ENCODE measurements around the gene ZGRF1.
"Not testable (repeated sequence)": the region's sequence is repeated elsewhere in the genome, so short reads cannot be mapped to it uniquely, and the experiment has no call there.

ZGRF1 gene

DNA sequence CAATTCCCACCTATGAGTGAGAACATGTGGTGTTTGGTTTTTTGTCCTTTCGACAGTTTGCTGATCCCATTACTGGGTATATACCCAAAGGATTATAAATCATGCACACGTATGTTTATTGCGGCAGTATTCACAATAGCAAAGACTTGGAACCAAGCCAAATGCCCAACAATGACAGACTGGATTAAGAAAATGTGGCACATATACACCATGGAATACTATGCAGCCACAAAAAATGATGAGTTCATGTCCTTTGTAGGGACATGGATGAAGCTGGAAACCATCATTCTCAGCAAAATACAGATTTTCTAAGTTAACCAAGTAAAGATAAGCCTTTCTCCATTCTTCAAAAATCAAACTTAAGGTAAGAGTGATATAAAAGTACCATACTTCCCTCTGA is 82.4 kb downstream of the ZGRF1 start:
- not testable (repeated sequence) for DNase-seq

DNA sequence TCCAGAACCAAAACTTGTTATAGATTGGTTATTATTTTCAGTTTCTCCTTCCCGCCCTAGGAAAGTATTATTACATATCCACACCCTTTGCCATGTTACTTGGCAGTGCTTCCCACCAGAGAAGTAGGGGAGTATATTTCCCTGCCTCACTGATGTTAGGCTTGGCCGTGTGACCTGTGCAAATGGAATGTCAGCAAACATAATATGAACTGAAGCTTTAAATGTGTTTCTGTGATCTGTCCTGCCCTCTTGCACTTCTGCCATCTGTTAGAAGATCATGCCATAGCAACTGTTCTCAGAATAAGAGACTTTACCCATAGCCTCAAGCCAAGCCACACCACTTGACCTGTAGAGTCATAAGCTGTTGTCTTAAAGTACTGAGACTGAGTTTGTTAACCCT is 84.0 kb downstream of the ZGRF1 start:
- no peak for DNase-seq

DNA sequence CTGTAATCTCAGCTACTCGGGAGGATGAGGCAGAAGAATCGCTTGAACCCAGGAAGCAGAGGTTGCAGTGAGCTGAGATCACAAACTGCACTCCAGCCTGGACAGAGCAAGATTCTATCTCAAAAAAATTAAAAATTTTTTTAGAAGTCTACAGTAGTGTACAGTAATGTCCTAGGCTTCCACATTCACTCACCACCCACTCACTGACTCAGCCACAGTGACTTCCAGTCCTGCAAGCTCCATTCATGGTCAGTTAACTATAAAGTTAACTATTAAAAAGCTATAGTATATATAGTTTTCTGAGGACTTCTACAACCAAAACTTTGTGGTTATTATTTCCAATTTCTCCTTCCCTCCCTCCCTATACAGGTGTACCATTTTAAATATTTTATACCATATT is 86.0 kb downstream of the ZGRF1 start:
- DNase-seq, result no peak

DNA sequence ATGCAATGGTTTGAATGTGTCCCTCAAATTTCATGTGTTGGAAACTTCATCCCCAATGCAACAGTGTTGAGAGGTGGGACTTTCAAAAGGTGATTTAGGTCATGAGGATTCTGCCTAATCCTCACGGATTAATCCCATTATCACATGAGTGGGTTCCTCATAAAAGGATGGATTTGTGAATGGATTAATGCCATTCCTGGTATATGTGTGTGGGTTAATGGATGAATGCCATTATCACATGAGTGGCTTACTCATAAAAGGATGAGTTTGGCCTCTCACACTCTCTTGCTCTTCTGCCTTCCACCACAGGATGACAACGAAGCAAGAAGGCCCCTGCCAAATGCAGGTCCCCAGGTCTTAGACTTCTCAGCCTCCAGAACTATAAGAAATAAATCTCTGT is 90.2 kb downstream of the ZGRF1 start:
- DNase-seq, result no peak

DNA sequence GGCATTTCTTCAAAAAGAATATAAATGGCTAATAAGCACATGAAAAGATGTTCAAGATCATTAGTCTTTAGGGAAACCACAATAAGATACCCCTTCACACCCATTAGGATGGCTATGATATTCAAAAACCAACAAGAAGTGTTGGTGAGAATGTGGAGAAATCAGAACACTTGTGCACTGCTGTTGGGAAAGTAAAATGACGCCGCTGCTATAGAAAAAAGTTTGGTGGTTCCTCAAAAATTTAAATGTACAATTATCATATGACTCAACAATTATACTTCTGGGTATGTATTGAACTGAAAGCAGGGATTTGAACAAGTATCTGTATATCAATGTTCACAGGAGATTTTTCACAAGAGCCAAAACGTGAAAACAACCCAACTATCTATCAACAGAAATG is 91.4 kb downstream of the ZGRF1 start:
- no peak for DNase-seq

DNA sequence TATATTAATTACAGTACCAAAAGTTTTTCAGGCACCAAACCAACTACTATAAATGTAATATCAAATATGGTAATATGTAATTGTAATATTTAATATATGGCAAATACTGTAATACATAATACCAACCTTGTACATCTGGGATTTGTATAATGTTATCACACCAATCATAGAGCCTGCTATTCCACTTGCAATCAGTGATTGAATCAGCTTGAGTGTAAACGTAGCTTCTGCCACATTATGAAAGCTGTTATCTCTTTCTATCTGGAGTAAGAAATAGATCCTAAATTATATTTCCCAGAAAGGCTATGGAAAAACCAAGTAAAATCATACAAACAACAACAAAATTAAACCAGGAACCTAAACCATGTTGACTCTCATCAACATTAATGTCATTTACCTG is 96.0 kb downstream of the ZGRF1 start:
- no peak for DNase-seq

DNA sequence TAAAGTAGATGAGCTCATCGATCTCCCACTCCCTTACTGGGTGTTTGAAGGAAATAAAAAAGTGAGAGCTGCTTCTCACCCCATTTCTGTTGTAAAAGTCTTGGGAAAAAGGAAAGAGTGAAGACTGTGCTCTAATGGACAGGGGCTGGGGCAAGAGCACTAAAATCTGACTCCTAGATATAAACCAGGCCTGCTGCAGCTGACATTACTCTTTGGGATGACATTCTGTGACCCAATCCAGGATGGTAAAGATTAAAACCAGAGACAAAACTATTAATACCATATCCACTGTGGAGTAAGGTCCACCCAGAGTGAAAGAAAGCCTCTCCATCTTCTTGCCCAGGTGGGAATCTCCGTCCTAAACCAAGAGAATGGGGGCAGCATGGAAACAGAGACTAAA is 100.6 kb downstream of the ZGRF1 start:
- DNase-seq, result no peak

DNA sequence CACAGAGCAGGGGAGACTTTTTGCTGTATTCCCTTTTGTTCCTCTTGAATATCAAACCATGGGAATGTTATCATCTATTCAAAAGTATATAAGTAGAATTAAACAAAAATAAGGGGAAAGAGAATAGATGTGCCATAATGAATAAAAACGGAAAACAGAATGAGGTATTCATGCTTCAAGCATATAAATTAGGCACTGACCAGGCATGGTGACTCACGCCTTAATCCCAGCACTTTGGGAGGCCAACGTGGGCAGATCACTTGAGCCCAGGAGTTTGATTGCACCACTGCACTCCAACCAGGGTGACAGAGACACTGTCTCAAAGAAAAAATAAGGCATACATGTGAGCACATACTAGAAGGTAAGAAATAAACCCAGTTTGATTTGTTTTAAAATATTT is 104.4 kb downstream of the ZGRF1 start:
- DNase-seq, result no peak

DNA sequence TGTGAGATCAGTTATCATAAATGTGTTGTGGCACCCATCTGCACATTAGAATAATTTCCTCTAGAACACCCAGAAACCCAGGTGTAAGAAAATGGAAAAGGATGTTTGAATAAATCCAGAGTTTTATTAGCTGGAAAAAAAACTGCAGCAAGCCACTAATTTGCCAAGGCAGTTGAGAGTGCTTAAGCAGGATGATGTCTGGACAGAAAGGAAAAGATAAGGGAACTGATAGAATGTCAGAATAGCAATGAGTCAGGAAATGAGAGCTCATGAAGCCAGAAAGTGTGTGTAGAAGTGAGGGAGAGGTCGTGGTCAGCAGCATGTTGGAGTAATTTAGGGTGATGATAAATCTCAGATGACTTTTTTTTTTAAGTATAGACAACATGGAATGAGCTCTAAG is 105.6 kb downstream of the ZGRF1 start:
- DNase-seq, result no peak

DNA sequence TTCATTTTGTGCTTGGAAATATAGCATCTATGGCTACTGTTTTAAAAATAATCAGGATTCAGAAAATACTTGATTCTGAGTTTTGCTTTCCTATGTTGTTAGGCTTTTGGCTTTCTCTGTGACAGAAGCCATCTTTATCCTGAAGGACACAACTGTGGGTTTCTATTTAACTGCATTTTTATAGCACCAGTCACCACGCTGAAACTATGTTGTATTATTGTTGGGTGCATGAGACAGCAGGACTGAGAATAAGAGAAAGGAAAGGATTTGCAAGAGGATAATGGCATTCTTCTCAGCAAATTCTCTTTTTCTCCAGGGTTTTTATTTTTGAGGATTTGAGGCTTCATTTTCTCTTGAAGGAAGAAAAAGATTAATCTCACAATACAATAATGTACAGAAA is 110.6 kb downstream of the ZGRF1 start:
- DNase-seq, result no peak

DNA sequence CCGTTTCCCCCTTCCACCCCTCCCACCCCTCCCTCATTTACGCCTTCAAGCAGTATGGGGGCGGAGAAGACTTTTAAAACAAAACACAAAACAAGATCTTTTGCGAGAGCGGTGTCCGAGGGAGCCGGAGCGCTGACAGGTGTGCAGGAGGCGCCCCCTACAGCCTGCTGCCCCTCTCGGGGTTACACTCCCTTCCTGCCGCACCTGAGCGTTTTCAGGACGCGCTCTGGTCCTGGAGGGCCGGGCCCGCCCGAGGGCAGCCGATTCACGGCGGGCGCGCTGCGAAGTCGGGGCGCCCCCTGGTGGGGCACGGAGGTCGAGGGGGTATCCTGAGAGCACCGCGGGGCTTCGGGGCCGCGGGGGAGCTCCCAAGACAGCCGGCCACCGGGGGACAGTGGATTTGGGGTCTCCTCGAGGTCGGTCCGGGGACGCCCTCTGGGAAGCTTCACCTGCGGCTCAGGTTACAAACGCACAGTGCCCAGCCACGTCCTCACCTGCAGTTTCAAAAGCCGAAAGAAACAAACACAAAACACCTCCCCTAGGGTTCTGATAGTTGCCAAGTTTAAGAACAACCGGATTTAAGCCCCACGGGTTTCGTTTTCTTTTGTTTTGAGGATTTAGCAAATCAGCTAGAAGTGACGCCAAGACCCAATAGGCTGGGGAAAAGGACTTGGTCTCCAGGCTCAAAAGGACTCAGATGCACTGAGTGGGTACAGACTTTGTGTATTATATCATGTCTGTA is 112.8 kb downstream of the ZGRF1 start:
- peak; percentile 73 to 74 for DNase-seq

DNA sequence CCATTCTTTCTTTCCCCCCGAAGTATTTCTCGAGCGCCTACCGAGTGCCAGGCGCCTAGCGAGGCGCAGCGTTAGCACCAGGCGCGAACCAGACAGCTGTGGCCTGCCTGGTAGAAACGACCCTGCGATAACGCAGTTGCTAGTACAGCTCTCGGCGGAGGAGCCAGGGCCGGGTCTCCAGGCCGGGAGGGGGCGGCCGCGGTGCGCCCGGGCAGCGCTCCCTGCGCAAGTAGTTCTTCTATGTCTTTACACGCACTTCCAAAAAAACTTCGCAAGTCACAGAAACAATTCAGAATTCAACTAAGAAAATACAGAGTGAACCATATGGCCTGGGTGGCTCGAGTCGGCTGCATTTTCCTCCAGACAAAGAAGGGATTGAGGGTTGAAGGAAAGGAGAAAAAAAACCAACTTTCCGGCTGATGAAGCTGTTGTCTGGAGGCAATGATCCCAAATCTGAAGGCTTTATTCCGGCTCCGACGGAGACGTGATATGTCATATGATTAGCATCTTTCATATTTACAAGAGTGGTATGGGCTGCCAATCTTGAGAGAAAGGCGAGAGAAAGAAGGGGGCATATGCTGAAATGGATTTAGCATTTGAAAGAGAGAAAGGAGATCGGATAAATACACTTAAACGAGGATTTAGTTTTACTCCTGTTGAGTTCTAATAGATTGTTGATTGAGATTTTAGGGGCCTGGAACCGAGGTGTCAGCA is 113.5 kb downstream of the ZGRF1 start:
- peak; percentile 39 to 45 for DNase-seq

DNA sequence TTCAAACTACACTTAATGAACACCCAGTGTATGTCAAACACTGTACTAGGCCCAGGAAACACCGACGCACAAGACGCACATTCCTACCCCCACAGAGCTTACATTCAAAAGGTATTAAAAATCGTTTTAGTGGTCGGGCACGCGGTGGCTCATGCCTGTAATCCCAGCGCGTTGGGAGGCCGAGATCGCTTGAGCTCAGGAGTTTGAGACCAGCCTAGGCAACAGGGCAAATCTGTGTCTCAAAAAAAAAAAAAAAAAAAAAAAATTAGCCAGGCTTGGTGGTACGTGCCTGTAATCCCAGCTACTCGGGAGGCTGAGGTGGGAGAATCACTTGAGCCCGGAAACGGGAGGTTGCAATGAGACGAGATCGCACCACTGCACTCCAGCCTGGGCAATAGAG is 114.3 kb downstream of the ZGRF1 start:
- not testable (repeated sequence) for DNase-seq

DNA sequence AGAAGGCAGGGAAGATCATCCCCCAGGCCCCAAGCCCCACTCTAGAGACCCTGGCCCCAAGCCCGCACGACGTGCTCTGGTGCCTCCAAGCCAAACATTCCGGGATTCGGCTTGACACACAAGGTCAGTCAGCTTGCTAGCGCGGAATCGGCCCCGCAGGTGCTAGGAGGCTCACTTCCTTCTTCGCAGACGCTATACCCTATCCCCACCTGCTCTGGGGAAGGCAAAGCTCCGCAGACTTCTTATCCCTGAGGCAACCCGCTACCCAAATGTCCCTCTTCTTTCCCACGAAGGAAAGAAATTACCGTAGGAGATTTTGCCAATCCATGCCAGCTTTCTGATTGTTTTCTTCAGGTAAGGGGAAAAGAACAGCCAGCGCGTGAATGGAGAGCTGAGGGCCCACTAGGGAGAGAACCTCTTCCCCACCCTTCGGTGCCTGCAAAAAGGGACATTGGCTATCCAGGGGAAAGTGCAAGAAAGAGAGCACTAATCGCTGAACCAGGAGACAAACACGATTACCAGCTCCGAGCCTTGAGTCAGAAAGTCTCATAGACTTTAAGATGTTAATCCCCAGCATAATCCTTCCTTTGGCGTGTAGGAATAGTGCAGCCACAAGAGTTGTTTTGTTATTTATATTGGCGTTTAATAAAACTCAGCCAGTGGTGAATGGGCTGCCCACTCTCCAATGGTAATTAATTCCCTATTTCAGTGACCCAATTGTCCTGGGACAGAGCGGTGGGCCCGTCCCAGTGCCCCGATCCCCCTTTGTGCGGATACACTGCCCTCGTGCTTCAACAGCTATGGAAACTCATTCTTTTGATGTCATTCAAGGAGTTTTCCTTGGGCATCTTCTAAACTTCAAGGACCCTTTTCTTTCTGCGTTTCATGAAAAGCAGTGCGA is 115.3 kb downstream of the ZGRF1 start:
- DNase-seq, result no peak

DNA sequence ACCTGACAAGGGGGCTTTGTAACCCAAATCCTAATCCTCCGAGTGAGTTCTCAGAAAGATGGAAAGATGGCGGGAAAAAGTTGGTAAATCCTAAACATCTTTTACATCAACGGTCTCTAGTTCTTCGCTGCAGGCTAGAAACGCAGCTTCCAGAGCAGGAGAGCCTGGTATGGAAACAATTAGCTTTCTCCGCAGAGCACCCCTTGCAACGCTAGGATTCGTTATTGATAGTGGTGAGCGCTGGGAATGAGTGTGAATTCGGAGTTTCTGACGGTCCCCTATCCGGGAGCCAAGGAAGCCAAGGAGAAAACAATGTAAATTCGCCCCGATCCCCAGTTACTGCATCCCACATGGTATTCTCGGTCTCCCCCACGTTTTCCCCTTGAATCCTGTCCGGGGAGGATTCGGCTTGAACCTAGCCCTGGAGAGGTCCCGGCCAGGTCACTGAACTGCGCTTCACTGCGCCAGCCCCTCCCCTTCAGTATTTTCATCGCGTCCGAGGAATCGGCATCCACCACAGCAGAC is 116.0 kb downstream of the ZGRF1 start:
- DNase-seq, result no peak

DNA sequence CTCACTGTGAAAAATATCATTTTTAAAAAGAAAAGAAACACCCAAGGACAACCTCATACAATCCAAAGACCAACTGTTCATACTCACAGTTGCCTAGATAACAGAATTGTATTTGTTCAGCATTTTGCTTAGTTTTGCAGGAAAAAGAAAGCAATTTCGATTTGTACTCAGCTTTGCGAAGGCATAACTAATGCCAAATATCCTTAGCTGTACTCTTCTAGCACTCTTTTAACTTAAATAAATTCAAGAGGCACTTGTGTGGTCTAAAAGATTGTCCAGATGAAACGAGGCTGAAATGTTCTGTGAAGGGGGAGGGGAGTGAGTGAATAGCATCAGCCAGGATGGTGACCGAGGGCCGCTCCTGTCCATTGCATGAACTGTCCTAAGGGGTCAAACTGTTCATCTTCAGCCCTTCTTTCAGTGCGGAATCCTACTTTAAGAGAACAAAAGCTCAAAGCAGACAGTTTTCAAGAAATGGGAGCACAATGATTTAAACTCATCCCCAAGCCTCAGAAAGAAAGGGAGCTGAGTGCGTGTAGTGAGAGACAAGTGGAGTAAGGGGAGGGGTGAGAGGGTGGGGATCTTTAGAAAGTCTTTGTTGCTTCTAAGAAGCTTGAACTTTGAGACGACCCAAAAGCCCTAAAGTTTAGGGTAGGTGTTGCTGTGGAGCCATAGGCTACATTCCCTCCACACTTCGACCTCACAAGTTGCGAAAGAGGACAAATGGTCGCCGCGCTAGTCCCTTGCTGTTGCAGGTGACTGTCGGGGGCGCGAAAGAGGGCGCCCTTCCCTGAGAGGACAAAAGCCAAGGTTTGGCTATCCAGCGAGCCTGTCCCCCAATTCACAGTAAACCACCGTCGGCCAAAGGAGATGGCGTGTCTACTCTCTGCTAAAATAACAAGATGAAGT is 116.8 kb downstream of the ZGRF1 start:
- no peak for DNase-seq

DNA sequence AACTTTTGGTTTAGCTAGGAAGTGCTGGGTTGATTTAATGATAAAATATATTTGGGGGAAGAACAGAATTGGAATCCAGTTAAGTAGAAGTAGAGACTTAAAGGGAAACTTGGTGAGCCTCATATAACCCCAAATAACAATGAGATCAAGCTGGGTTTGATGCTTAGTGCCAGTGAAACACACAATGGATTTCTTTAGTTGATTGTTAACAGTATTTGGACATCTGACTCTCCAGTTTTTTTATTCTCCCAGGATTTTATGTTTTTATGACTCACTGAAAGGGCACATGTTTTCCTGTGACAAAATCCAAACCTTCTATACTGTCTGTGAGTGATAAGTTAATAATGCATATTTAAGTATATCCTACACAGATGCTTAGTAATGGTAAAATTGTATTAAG is 118.0 kb downstream of the ZGRF1 start:
- no peak for DNase-seq

DNA sequence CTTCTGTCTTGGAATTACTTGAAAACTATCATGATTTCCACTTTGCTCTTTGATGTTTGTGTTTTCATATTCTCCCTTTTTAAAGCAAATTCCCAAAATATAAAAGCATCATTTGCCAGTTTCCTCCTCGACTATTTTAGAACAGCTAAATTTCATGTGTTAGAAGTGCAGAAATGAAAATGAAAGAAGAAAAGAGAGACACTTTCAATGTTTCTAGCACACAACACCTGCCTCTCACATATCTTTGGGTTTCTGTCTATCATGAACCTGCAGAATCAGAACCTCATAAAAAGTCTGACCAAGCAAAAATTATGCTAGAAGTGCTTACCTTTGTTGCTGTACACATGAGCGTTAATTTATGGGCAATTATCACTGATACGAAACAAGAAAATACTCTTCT is 118.8 kb downstream of the ZGRF1 start:
- no peak for DNase-seq

DNA sequence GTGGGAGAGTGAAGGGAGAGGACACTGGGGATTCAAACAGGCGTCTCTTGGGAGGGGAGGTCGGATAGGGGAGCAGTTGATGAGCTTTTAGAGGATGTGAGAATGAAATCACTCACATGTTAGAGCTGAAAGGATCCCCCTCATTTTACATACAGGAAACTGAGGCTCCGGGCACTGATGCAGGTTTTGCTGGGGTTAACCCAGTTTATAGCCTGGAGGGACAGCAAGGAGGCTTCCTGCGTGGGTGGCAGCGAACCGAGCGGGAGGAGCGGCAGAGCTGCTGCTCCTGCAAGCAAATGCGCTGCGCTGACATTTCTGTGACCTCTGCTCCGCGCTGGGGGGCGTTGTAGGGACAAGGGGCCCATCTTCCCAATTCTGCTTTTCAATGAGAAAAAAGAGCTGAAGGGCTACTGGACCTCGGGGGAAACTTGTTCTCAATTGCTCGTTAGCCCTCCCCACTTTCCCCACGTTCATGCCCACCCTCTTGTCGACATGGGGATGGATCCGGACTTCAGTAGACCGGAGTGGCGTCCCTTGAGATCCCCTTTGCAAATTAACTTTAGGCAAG is 119.6 kb downstream of the ZGRF1 start:
- DNase-seq, result no peak

DNA sequence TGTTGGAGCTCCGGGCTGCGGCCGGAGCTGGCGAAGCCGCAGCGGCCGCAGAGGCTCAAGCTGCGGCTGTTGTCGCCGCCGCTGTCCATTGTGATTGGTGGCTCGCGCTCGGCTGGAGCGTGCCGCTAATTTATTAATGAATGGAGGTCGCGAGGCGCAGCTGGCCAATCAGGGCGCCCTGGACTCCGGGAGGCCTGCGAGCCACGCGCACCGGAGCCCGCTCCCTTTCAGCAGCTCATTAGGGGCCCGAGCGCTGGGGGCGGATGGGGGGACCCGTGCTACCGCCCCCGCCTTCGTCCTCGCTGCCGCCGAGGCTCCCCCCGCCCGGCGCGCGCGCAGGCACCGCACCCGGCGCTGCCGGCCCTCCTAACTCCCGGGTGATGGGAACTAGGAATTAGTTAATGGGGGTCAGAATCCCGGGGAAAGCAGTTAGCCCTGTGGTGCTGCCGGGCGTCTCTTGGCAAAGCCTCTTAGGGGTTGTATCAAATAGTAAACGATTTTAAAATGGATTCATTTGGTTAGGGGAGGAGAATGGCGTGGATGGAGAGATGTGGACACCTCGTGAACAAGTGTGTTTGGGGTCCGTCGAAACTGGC is 120.1 kb downstream of the ZGRF1 start:
- no peak for DNase-seq

DNA sequence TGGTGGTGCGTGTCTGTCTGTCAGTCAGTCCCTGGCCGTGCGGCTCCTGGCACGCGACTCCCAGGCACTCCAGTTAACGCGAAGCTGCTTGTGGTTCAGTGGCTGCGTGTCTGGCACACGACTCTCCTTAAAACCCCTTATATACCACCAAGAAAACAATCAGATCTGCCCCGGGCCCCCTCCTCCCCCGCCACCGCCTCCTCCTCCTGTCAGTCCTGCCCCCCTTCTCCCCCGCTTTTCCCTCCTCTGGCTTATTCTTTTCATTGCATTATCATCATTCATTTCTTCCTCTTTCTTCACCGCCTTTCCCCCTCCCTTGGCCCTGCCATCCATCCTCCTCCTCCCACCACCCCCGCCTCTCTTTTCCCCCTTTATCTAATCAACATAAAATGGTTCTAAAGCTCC is 120.6 kb downstream of the ZGRF1 start, which contains the start of gene NEUROG2:
NEUROG2 (minus strand) TSS at position 115 of the 405 bp plus-strand sequence. CDS start 705 bp downstream, outside the sequence.
- DNase-seq, result no peak
